IMR-90 (cell line): ENCODE measurements around the gene S100A16. TPM values are rescaled to one million over a fixed set of nuclear protein-coding genes. Genes with fewer than 3 reads are reported as not detected.

Source experiments
- ATAC-seq: fragments of 200-7000 bp; cut with Tn5 transposase; 2 replicates; pipeline ENCODE4 v1.9.1; 2020; ENCODE audit warnings: low read depth, mild to moderate bottlenecking, moderate library complexity
- BruUV-seq: library from RNA; stranded (reverse); fragments of 400-500 nt; replicated peaks from 2 replicates; lab custom pipeline; 2021; lab: Mats Ljungman, UMichigan
- CTCF ChIA-PET: fragments of 300-600 bp; formaldehyde crosslinking; extraction: SDS; loops from one replicate; lab custom pipeline; 2021; ENCODE audit warnings: antibody characterized with exemption; lab: Yijun Ruan, JAX
- POLR2A ChIA-PET: fragments of 300-600 bp; sonication (Branson Sonifier 250); formaldehyde crosslinking; loops from one replicate; lab custom pipeline; 2022; ENCODE audit warnings: antibody characterized with exemption; ENCODE audit not compliant: unreplicated experiment; lab: Charles Lee
- DNase-seq: peaks from one replicate; pipeline ENCODE4 v3.0.0; 2013
- H2AFZ ChIP-seq: replicated peaks from 2 replicates; pipeline ENCODE3; 2013; ENCODE audit warnings: low read length, mild to moderate bottlenecking; ENCODE audit not compliant: poor library complexity
- H2AK5ac ChIP-seq: 2 replicates; pipeline ENCODE4 v1.6.1; 2013; ENCODE audit warnings: low read depth, low read length, inconsistent platforms
- H2AK9ac ChIP-seq: replicated peaks from 2 replicates; pipeline ENCODE3; 2013; ENCODE audit warnings: mild to moderate bottlenecking, low read depth, low read length, moderate library complexity; ENCODE audit not compliant: poor library complexity
- H2BK120ac ChIP-seq: 2 replicates; pipeline ENCODE4 v1.6.1; 2013; ENCODE audit warnings: low read depth, low read length, inconsistent platforms
- H2BK15ac ChIP-seq: 3 replicates; pipeline ENCODE4 v1.6.1; 2013; ENCODE audit warnings: low read depth, low read length, inconsistent platforms
- H2BK20ac ChIP-seq: 2 replicates; pipeline ENCODE4 v1.6.1; 2013; ENCODE audit warnings: low read depth, mild to moderate bottlenecking, inconsistent platforms, low read length, moderate library complexity
- H2BK5ac ChIP-seq: 2 replicates; pipeline ENCODE4 v1.6.1; 2013; ENCODE audit warnings: mild to moderate bottlenecking, low read depth, low read length, inconsistent platforms; ENCODE audit not compliant: poor library complexity, severe bottlenecking
- H3K14ac ChIP-seq: replicated peaks from 2 replicates; pipeline ENCODE4 v1.6.1; 2013; ENCODE audit warnings: low read depth, low read length, inconsistent platforms
- H3K18ac ChIP-seq: 2 replicates; pipeline ENCODE4 v1.6.1; 2013; ENCODE audit warnings: low read depth, low read length, control low read depth
- H3K23ac ChIP-seq: 2 replicates; pipeline ENCODE4 v1.6.1; 2013; ENCODE audit warnings: low read depth, low read length, inconsistent platforms
- H3K27ac ChIP-seq: 2 replicates; pipeline ENCODE4 v1.5.1; 2013; ENCODE audit warnings: mild to moderate bottlenecking, control low read depth, low read length; ENCODE audit not compliant: insufficient read depth
- H3K27me3 ChIP-seq: 2 replicates; pipeline ENCODE4 v1.6.1; 2013; ENCODE audit warnings: low read length; ENCODE audit not compliant: control insufficient read depth, insufficient read depth
- H3K36me3 ChIP-seq: 2 replicates; pipeline ENCODE4 v1.6.1; 2013; ENCODE audit warnings: low read length, mixed read lengths; ENCODE audit not compliant: control insufficient read depth, insufficient read depth
- H3K4ac ChIP-seq: 2 replicates; pipeline ENCODE4 v1.6.1; 2013; ENCODE audit warnings: low read depth, low read length, inconsistent platforms
- H3K4me1 ChIP-seq: 2 replicates; pipeline ENCODE4 v1.6.1; 2013; ENCODE audit warnings: low read length, mixed read lengths; ENCODE audit not compliant: control insufficient read depth, insufficient read depth
- H3K4me2 ChIP-seq: 2 replicates; pipeline ENCODE4 v1.6.1; 2013; ENCODE audit warnings: low read depth, mild to moderate bottlenecking, control low read depth, low read length, moderate library complexity
- H3K4me3 ChIP-seq: 2 replicates; pipeline ENCODE4 v1.5.1; 2013; ENCODE audit warnings: low read depth, mild to moderate bottlenecking, control low read depth, low read length, moderate library complexity; ENCODE audit not compliant: insufficient read depth
- H3K56ac ChIP-seq: 2 replicates; pipeline ENCODE4 v1.6.1; 2013; ENCODE audit warnings: low read length, inconsistent platforms; ENCODE audit not compliant: insufficient read depth; ENCODE audit errors: extremely low read depth
- H3K79me1 ChIP-seq, 2 experiments: 2 replicates each; pipeline ENCODE4 v1.6.1; 2013; ENCODE audit warnings: low read length in 2 of 2, inconsistent platforms in 1 of 2, low read depth in 1 of 2
- H3K9ac ChIP-seq: 2 replicates; pipeline ENCODE4 v1.6.1; 2013; ENCODE audit warnings: low read depth, low read length, control low read depth
- H3K9me1 ChIP-seq: 2 replicates; pipeline ENCODE4 v1.6.1; 2013; ENCODE audit warnings: low read length, inconsistent platforms; ENCODE audit not compliant: insufficient read depth
- H3K9me3 ChIP-seq: 2 replicates; pipeline ENCODE4 v1.6.1; 2013; ENCODE audit warnings: low read length; ENCODE audit not compliant: control insufficient read depth, insufficient read depth
- H4K20me1 ChIP-seq: 2 replicates; pipeline ENCODE4 v1.6.1; 2013; ENCODE audit warnings: low read length, inconsistent platforms; ENCODE audit not compliant: insufficient read depth
- H4K5ac ChIP-seq: 2 replicates; pipeline ENCODE4 v1.6.1; 2013; ENCODE audit warnings: mild to moderate bottlenecking, low read depth, low read length, control low read depth
- H4K8ac ChIP-seq, 2 experiments: 2 replicates each; pipeline ENCODE4 v1.6.1; 2013; ENCODE audit warnings: low read depth in 2 of 2, low read length in 2 of 2, control low read depth in 1 of 2, inconsistent platforms in 1 of 2
- H4K91ac ChIP-seq: 2 replicates; pipeline ENCODE4 v1.6.1; 2013; ENCODE audit warnings: low read depth, low read length, inconsistent platforms; ENCODE audit not compliant: insufficient read depth
- CTCF ChIP-seq: conservative IDR thresholded peaks from 2 replicates; pipeline ENCODE4 v1.5.1; 2012; ENCODE audit warnings: mild to moderate bottlenecking, low read depth, low read length, improper control_type of control experiment
- MAZ ChIP-seq: IDR thresholded peaks from 2 replicates; pipeline ENCODE4 v1.6.1; 2012; ENCODE audit warnings: low read depth, mild to moderate bottlenecking, low read length, improper control_type of control experiment, moderate library complexity, borderline replicate concordance
- MXI1 ChIP-seq: IDR thresholded peaks from 2 replicates; pipeline ENCODE4 v1.6.1; 2012; ENCODE audit warnings: low read depth, mild to moderate bottlenecking, low read length, moderate library complexity, borderline replicate concordance
- POLR2A ChIP-seq: IDR thresholded peaks from 2 replicates; pipeline ENCODE4 v1.6.1; 2012; ENCODE audit warnings: mild to moderate bottlenecking, low read depth, low read length
- RAD21 ChIP-seq: IDR thresholded peaks from 2 replicates; pipeline ENCODE4 v1.6.1; 2012; ENCODE audit warnings: low read length, improper control_type of control experiment
- WGBS, 2 experiments: methylation state at CpG; one replicate each; pipeline versions ENCODE4 v1.1.5 to v1.1.7; 2013; ENCODE audit warnings: missing lambda C conversion rate in 2 of 2; ENCODE audit not compliant: insufficient read length in 1 of 2; ENCODE audit errors: extremely low coverage in 2 of 2; 5-methylcytosine and 5-hydroxymethylcytosine counted together
- dilution Hi-C: fragments of 300-500 bp; cut with HindIII; formaldehyde crosslinking; loops from one replicate; pipeline ENCODE4 v1.14.3; 2018; ENCODE audit warnings: low sequenced_read_pairs; ENCODE audit not compliant: unreplicated experiment
- in situ Hi-C: fragments of 300-500 bp; cut with MboI; formaldehyde crosslinking; loops from 3 replicates; pipeline ENCODE4 v1.14.3; 2019; ENCODE audit warnings: low sequenced_read_pairs, inconsistent platforms, mixed read lengths
- intact Hi-C: fragments of 100-400 bp; cut with micrococcal nuclease; formaldehyde crosslinking; loops from 2 replicates; pipeline ENCODE4 v1.10.0; 2022
- polyA plus RNA-seq, 3 experiments: library from polyadenylated mRNA; depleted of rRNA; stranded (reverse); fragments of >200 nt; gene quantifications; 2 replicates each; pipeline ENCODE4 v1.2.3, GENCODE V29; 2012; ENCODE audit warnings: low replicate concordance in 1 of 3
- total RNA-seq: library from RNA; depleted of rRNA; stranded (reverse); fragments of >200 nt; gene quantifications from 2 replicates; pipeline ENCODE4 v1.2.3, GENCODE V29; 2012

The S100A16 gene
- total and polyA plus RNA-seq, 2 of the 4 experiments (the other 2 are of a cell fraction): 201 to 515 TPM

GRCh38 chr1:153658400-153659174, 45.6 kb upstream of the S100A16 start, which contains the start of gene SNAPIN:
TSS of gene SNAPIN (plus strand) at chr1:153658703. CDS start at chr1:153658744, 41 bp downstream.
- DNase-seq (peak; percentile 80), ATAC-seq (peak; percentile 99)
- Histone ChIP-seq H3K79me1 (peaks cover 14 to 24% of the 10 kb centered on the region in 2 experiments; a peak in 3 of 4 replicates), H3K18ac (no peak within 1 kb of the TSS), H4K5ac (peak within 1 kb of the TSS; percentile 92), H2AK9ac (peak within 1 kb of the TSS; percentile 50), H2BK5ac (peak within 1 kb of the TSS; percentile 89), H3K27me3 (no peaks in the 10 kb centered on the region), H4K91ac (peak within 1 kb of the TSS; percentile 63; the same call in 1 of the 2 replicates), H2BK120ac (peak within 1 kb of the TSS; percentile 73), H3K36me3 (peaks cover 25% of the 10 kb centered on the region), H4K20me1 (no peaks in the 10 kb centered on the region), H3K4me1 (peaks cover 1% of the 10 kb centered on the region), H3K4ac (peak within 1 kb of the TSS; percentile 74), H3K4me2 (peak within 1 kb of the TSS; percentile 83), H4K8ac (peak within 1 kb of the TSS; percentile 79 to 94), H3K14ac (peak within 1 kb of the TSS; percentile 77), H3K4me3 (peak within 1 kb of the TSS; percentile 94), H2AK5ac (peak within 1 kb of the TSS; percentile 75; the same call in 1 of the 2 replicates), H3K9me3 (no peaks in the 10 kb centered on the region), H3K23ac (peak within 1 kb of the TSS; percentile 41), H2BK20ac (no peak within 1 kb of the TSS), H2AFZ (peak within 1 kb of the TSS; percentile 96), H2BK15ac (no peak within 1 kb of the TSS), H3K27ac (peak within 1 kb of the TSS; percentile 92), H3K9me1 (no peaks in the 10 kb centered on the region; the same call in 1 of the 2 replicates), H3K9ac (peak within 1 kb of the TSS; percentile 85), H3K56ac (peak within 1 kb of the TSS; percentile 56)
- ChIA-PET POLR2A (no interaction called here), CTCF (interaction anchor here (0.7 to 1.5 kb wide), 3 partner anchors 25 to 126 kb away, joined by 3 to 4 read pairs (median 3); partner anchors contain the start of gene CHTOP)
- TF ChIP-seq POLR2A (peak; percentile 42; the same call in 1 of the 2 replicates), CTCF (peak; percentile 28; the same call in 1 of the 2 replicates), RAD21 (no peak), MXI1 (peak; percentile 34; the same call in 1 of the 2 replicates), MAZ (peak; percentile 90; the same call in 1 of the 2 replicates)
- dilution Hi-C loops: no loop called here
- TSS peak; percentile 64 for BruUV-seq
- WGBS, 2 experiments: 0% methylated on average over 22 of the region's 53 CpGs; no CpG with 5 or more reads in 1 of the 2 experiments
- intact Hi-C loops: loop anchor here (2.0 kb wide), 1 partner anchor 86 kb away; no protein-coding TSS in a partner anchor
- in situ Hi-C loops: no loop called here
